ENCODE measurements around the gene ZFAND6.
"Not testable (repeated sequence)": the region's sequence is repeated elsewhere in the genome, so short reads cannot be mapped to it uniquely, and the experiment has no call there.

ZFAND6 gene

GRCh38 chr15:80099662-80100061 lies 40.2 kb downstream of the ZFAND6 start:
- DNase-seq = not testable (repeated sequence)

GRCh38 chr15:80100247-80100646 lies 40.8 kb downstream of the ZFAND6 start:
- DNase-seq = no peak

GRCh38 chr15:80105193-80105592 lies 45.7 kb downstream of the ZFAND6 start:
- no peak for DNase-seq

- no peak for DNase-seq
Measured at GRCh38 chr15:80105595-80105994, 46.1 kb downstream of the ZFAND6 start.

- DNase-seq = no peak
Measured at GRCh38 chr15:80106051-80106450, 46.6 kb downstream of the ZFAND6 start.

GRCh38 chr15:80107204-80107603 lies 47.7 kb downstream of the ZFAND6 start:
- DNase-seq = no peak

GRCh38 chr15:80107774-80108173 lies 48.3 kb downstream of the ZFAND6 start:
- DNase-seq = no peak

GRCh38 chr15:80109388-80109787 lies 49.9 kb downstream of the ZFAND6 start:
- DNase-seq = no peak

GRCh38 chr15:80110920-80111319 lies 51.4 kb downstream of the ZFAND6 start:
- no peak for DNase-seq

GRCh38 chr15:80114114-80114513 lies 54.6 kb downstream of the ZFAND6 start:
- no peak for DNase-seq

- no peak for DNase-seq
Measured at GRCh38 chr15:80115021-80115420, 55.5 kb downstream of the ZFAND6 start.

GRCh38 chr15:80118956-80119355 lies 59.5 kb downstream of the ZFAND6 start:
- DNase-seq = no peak

GRCh38 chr15:80120636-80121035 lies 61.2 kb downstream of the ZFAND6 start:
- no peak for DNase-seq

GRCh38 chr15:80121546-80121945 lies 62.1 kb downstream of the ZFAND6 start:
- DNase-seq = no peak

- DNase-seq = no peak
Measured at GRCh38 chr15:80123034-80123433, 63.6 kb downstream of the ZFAND6 start.

- not testable (repeated sequence) for DNase-seq
Measured at GRCh38 chr15:80127253-80127652, 67.8 kb downstream of the ZFAND6 start.

GRCh38 chr15:80127911-80128310 lies 68.4 kb downstream of the ZFAND6 start:
- DNase-seq = no peak

- no peak for DNase-seq
Measured at GRCh38 chr15:80132382-80132781, 72.9 kb downstream of the ZFAND6 start.

GRCh38 chr15:80136854-80137253 lies 77.4 kb downstream of the ZFAND6 start:
- no peak for DNase-seq

- no peak for DNase-seq
Measured at GRCh38 chr15:80138961-80139360, 79.5 kb downstream of the ZFAND6 start.

- no peak for DNase-seq
Measured at GRCh38 chr15:80140909-80141308, 81.4 kb downstream of the ZFAND6 start.

GRCh38 chr15:80141916-80142598 lies 82.6 kb downstream of the ZFAND6 start:
- DNase-seq = no peak

- no peak for DNase-seq
Measured at GRCh38 chr15:80142646-80143045, 83.2 kb downstream of the ZFAND6 start.

GRCh38 chr15:80151148-80151547 lies 91.7 kb downstream of the ZFAND6 start:
- no peak for DNase-seq

- no peak for DNase-seq
Measured at GRCh38 chr15:80151576-80151975, 92.1 kb downstream of the ZFAND6 start.
